SJSA1 (cell line): ENCODE results near the gene S100A8. TPM values are rescaled to one million over a fixed set of nuclear protein-coding genes. Genes with fewer than 3 reads are reported as not detected.
A peak's percentile ranks its signal among the peaks of the same experiment; 100 is the strongest.

Source experiments
- DNase-seq, 2 experiments: peaks; one replicate each; pipeline ENCODE4 v3.0.0-alpha.2; 2015 to 2020; ENCODE audit warnings: low spot score in 2 of 2, low read depth in 1 of 2
- H3K27ac ChIP-seq: fragments of 250-450 bp; sonication (Bioruptor Pico); 2 replicates; pipeline ENCODE4 v1.5.1; 2020; ENCODE audit warnings: mild to moderate bottlenecking, moderate library complexity
- H3K27me3 ChIP-seq: fragments of 250-450 bp; sonication (Bioruptor Pico); replicated peaks from 2 replicates; pipeline ENCODE4 v1.5.1; 2020; ENCODE audit warnings: mild to moderate bottlenecking, moderate library complexity
- H3K36me3 ChIP-seq: fragments of 250-450 bp; sonication (Bioruptor Pico); 2 replicates; pipeline ENCODE4 v1.5.1; 2020; ENCODE audit warnings: mild to moderate bottlenecking
- H3K4me1 ChIP-seq: fragments of 250-450 bp; sonication (Bioruptor Pico); replicated peaks from 2 replicates; pipeline ENCODE4 v1.6.1; 2021; ENCODE audit warnings: mild to moderate bottlenecking
- H3K4me3 ChIP-seq: fragments of 250-450 bp; sonication (Bioruptor Pico); 2 replicates; pipeline ENCODE4 v1.5.1; 2020; ENCODE audit warnings: mild to moderate bottlenecking
- H3K9me3 ChIP-seq: fragments of 250-450 bp; sonication (Bioruptor Pico); replicated peaks from 2 replicates; pipeline ENCODE4 v1.5.1; 2020; ENCODE audit warnings: mild to moderate bottlenecking
- total RNA-seq: library from RNA; depleted of rRNA; stranded (reverse); fragments of >200 nt; shearing (Covaris generic); gene quantifications from 2 replicates; pipeline ENCODE4 v1.2.3, GENCODE V29; 2014

The S100A8 gene
- total RNA-seq, 1 experiment from 2014 or later = not detected

DNA sequence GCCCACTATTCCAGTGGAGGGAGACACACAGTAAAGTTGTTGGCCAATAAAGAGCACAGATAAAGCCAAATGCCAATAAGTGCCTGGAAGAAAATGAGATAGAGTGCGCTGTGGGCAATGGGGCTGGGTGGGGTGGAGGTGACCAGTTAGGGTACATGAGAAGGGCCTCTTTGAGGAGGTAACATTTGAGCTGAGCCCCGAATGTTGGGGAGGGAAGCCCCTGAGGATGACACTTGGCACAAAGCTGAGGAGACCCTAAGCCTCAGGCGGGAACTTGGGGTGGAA, 32.2 kb downstream of the S100A8 start:
- H3K4me1 ChIP-seq = no peaks in the 10 kb centered on the region
- DNase-seq = peak in 1 of 2 experiments; percentile 28
- no peaks in the 10 kb centered on the region; the same call in 1 of the 2 replicates for H3K9me3 ChIP-seq
- peaks cover 21% of the 10 kb centered on the region for H3K27me3 ChIP-seq
- H3K36me3 ChIP-seq = no peaks in the 10 kb centered on the region
- no peak overlapping the region for H3K27ac ChIP-seq
- no peak overlapping the region for H3K4me3 ChIP-seq

DNA sequence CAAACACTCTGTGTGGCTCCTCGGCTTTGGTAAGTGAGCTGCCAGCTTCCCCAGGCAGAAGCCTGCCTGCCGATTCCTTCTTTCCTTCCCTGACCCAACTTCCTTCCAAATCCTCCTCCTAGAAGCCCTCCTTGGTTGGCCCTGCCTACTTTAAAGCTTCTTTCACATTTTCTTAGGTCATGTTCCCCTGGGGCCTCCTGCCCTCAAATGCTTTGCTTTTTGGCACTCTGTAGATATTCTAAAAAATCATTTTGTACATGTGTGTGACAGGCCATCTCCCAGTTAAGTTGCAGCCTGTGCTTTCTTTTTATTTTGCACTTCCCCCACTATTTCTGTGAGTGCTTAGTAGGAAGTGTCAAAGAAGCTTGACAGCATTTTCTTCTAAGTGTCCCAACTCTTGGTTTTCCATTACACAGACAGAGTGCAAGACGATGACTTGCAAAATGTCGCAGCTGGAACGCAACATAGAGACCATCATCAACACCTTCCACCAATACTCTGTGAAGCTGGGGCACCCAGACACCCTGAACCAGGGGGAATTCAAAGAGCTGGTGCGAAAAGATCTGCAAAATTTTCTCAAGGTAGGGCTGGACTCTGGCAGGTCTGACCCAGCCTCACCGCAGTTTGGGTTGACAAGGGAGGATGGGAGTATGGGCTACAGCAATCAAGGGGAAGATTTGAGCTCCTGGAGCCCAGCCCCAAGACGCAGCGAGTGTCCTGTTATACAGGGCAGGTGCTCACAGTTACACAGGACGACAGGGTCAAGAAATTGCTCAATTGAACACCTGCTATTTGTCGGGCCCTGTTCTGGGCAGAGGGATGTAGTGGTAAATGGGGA, 32.8 kb downstream of the S100A8 start, which contains the start of gene S100A9:
S100A9 (plus strand) TSS at position 2 of the 838 bp plus-strand sequence; CDS start at position 432, 430 bp downstream.
- Histone ChIP-seq H3K36me3 (no peaks in the 10 kb centered on the region), H3K4me3 (no peak within 1 kb of the TSS), H3K27ac (no peak within 1 kb of the TSS), H3K27me3 (peaks cover 18% of the 10 kb centered on the region), H3K4me1 (no peaks in the 10 kb centered on the region), H3K9me3 (no peaks in the 10 kb centered on the region)
- DNase-seq = peak in 1 of 2 experiments; percentile 23

DNA sequence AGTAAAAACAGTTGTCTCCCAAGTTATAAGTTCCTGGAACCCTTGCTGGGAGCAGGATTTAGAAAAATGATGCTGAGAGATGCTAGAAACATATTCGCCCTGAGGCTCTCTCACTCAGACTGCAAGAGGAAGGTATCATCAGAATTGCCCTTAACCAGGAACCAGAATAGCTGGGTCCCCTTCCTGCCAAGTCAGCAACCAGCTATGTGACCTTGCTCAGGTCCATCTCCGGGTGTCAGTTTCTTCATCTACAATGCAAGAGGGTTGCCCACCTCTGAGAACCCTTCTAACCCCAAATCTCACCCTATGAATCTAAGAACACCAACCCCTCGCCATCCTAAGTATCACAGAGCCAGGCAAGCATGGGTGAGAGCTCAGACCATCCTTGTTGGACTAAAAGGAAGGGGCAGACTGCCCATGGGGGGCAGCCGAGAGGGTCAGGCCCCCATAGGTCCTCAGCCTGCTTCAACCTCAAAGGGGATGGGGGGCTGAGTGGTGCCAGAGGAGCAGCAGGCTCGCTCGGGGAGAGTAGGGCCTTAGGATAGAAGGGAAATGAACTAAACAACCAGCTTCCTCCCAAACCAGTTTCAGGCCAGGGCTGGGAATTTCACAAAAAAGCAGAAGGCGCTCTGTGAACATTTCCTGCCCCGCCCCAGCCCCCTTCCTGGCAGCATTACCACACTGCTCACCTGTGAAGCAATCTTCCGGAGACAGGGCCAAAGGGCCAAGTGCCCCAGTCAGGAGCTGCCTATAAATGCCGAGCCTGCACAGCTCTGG, 33.6 kb downstream of the S100A8 start:
- no peaks in the 10 kb centered on the region for H3K4me1 ChIP-seq
- H3K27me3 ChIP-seq = peaks cover 18% of the 10 kb centered on the region
- H3K4me3 ChIP-seq = no peak overlapping the region
- peak in 1 of 2 experiments; percentile 32 for DNase-seq
- no peak overlapping the region for H3K27ac ChIP-seq
- no peaks in the 10 kb centered on the region for H3K9me3 ChIP-seq
- no peaks in the 10 kb centered on the region for H3K36me3 ChIP-seq

DNA sequence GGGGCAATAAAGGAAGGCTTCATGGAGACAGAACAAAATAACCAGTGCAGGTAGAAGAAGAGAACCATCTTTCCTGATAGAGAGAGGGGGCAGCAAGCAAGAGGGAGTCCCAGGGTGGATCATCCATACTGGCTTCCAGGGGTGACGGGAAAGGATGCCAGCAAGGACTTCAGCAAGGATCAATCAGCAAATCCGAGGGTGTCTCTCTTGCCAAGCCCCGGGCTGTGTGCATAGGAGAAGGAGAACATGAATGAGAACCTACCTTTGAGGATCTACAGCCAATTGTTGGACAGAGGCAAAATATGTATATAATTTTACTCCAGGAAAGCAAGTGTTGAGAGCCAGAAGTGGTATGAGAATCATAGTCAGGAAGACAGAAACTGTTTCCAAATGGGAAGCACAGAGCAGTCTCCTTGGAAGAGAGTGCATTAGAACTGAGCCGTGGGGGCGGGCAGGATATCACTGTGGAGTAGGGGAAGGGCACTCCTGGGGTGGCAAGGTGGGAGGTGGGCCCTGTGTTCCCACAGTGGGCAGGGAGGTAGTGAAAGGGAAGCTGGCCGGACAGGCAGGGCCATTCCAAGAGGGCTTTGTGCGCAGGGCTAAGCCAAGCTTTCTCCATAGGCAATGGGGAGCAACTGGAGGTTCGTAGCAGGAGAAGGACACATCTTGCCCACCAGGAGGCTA, 34.3 kb downstream of the S100A8 start:
- Histone ChIP-seq H3K9me3 (no peaks in the 10 kb centered on the region), H3K4me3 (no peak overlapping the region), H3K27ac (no peak overlapping the region), H3K36me3 (no peaks in the 10 kb centered on the region), H3K27me3 (peaks cover 23% of the 10 kb centered on the region), H3K4me1 (no peaks in the 10 kb centered on the region)
- DNase-seq = peak in 1 of 2 experiments; percentile 37

DNA sequence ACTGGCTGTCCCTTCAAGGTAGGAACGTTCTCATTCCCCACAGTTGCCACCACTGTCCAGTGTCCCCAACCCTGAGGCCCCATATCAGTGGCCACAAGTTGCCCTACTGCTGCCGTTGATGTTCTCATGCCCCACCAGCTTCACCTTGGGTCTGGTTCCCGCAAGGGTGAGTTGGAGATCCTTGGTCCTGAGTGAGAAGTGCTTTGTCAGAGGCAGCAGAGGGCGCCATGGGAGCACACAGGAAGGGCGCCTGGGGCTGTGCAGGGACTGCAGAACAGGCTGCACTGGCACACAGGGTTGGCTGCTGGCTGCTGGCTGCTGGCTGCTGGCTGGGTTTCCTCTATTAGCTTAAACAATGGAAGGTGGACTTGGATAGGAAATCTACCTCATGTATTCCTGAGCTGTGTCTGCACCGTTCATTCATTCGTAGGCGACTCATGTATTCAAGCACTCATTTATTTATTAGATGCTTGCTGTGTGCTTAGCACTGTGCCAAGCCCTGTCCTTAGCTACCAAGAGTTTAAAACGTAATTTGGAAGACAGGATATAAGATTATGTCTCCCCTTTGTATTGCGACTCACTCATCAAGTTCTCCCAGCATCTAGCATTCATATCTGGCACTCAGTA, 35.3 kb downstream of the S100A8 start:
- no peaks in the 10 kb centered on the region for H3K9me3 ChIP-seq
- H3K4me3 ChIP-seq = no peak overlapping the region
- peaks cover 30% of the 10 kb centered on the region for H3K27me3 ChIP-seq
- DNase-seq = peak; percentile 6 to 46
- no peak overlapping the region for H3K27ac ChIP-seq
- H3K36me3 ChIP-seq = no peaks in the 10 kb centered on the region
- H3K4me1 ChIP-seq = no peaks in the 10 kb centered on the region

DNA sequence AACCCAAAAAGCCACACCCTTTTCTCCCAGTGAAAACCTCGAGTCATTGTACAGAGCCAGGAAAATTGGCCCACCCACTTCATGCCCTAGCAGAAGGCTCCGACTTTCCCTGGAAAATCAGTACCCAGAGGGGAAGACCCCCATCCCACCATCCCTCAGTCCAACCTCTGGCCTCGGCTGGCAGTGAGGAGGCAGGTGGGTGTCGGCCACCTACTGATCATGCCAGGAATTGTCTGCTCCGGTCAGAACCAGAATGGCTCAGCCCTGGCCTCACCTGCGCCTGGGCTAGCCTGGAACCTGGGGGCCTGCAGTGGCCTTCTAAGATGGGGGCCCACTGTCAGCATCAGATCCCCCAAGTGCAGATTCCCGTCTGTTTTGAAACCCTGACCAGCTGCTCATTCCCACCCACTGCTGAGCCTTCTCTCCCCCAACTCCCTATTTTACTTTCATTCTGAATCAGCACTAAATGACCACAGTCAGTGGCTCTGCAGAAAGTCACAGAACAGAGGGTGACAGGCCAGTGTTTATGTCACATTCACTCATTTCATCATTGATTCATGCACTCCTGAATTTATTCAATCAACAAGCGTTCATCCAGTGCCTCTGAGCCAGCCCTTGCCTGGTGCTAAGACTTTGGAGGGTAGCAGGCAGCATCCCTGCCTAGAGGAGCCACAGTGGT, 36.2 kb downstream of the S100A8 start:
- no peaks in the 10 kb centered on the region for H3K4me1 ChIP-seq
- no peaks in the 10 kb centered on the region for H3K36me3 ChIP-seq
- peaks cover 36% of the 10 kb centered on the region for H3K27me3 ChIP-seq
- no peaks in the 10 kb centered on the region for H3K9me3 ChIP-seq
- no peak overlapping the region for H3K27ac ChIP-seq
- peak in 1 of 2 experiments; percentile 26 for DNase-seq
- H3K4me3 ChIP-seq = no peak overlapping the region

DNA sequence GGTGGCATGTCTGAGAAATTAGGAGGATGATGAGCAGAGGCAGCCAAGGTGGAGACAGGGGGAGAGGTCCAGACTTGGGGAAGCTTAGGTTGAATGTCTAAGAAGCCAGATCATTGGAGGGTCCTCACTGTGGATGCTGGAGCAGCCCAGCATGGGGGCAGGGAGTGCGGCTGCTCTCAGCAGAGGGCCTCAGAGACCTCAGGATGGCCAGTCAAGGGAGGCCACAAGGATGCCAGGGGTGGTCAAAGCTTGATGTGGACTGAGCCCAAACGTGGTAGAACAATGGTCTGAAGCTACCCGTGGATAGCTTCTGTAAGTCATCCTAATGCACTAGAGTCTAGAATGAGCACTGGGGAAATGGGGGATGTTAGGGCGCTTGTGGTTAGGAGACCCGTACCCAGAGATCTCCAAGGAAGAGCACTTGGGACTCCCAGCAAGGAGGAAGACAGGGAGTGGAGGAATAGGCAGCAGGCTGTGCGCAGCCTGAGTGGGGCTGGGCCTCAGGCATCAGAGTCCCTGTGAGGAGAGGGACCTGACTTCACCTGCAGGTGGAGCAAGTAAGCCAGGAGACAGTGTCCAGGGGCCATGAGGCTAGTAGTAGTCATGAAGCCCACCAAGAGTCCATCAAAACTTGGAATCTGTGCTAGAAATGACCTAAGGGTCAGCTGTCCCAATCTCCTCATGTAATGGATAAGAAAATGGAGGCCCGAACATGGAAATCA, 37.5 kb downstream of the S100A8 start:
- no peaks in the 10 kb centered on the region for H3K4me1 ChIP-seq
- peak in 1 of 2 experiments; percentile 33 for DNase-seq
- H3K27me3 ChIP-seq = peaks cover 44% of the 10 kb centered on the region
- no peak overlapping the region for H3K4me3 ChIP-seq
- no peak overlapping the region for H3K27ac ChIP-seq
- H3K36me3 ChIP-seq = no peaks in the 10 kb centered on the region
- no peaks in the 10 kb centered on the region for H3K9me3 ChIP-seq

DNA sequence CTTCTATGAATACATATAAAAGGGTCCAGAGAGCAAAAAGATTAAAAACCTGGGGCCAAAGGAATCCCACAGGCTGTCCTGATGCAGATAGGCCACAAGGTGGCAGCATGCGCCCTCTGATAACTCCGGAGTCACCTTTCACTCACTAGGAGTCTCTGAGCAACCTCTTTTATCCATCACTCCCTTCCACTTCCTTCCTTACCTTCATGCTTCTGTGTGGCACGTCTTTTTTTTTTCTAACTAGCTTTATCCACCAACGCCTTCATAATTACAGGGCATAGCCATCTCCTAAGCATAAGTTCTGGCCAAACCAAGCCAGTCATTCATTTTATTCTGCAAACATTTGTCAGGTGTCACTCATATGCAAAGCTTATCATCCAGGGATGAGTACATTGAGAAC, 38.4 kb downstream of the S100A8 start:
- H3K27me3 ChIP-seq = peaks cover 41% of the 10 kb centered on the region
- DNase-seq = peak; percentile 39 to 57
- H3K36me3 ChIP-seq = no peaks in the 10 kb centered on the region
- H3K4me3 ChIP-seq = no peak overlapping the region
- H3K9me3 ChIP-seq = no peaks in the 10 kb centered on the region
- H3K27ac ChIP-seq = no peak overlapping the region
- H3K4me1 ChIP-seq = no peaks in the 10 kb centered on the region

DNA sequence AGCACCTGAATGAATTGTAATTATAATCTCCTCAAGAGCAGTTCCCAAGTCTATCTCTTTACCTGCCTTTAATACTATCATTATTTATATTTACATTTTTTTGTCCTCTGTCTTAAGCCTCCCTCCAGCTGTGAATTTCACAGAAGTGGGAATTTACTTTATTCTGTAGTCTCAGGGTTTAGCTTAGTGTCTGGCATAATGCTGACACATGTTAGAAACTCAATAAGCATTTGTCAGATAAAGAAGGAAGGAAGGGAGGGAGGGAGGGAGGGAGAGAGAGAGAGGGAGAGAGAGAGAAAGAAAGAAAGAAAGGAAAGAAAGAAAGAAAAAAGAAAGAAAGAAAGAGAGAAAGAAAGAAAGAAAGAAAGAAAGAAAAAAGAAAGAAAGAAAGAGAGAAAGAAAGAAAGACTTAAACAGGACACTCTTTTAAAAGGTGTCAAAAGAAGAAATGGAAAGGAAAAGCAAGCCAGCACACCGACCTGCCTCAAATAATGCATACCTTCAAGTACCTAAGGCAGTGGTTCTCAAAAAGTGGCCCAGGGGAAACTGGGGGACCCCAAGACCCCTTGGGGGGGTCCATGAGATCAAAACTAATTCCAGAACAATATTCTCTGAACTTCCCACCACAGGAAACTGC, 40.4 kb downstream of the S100A8 start:
- Histone ChIP-seq H3K36me3 (no peaks in the 10 kb centered on the region), H3K27me3 (peaks cover 43% of the 10 kb centered on the region), H3K9me3 (no peaks in the 10 kb centered on the region), H3K4me3 (no peak overlapping the region), H3K4me1 (no peaks in the 10 kb centered on the region), H3K27ac (no peak overlapping the region)
- no peak for DNase-seq

DNA sequence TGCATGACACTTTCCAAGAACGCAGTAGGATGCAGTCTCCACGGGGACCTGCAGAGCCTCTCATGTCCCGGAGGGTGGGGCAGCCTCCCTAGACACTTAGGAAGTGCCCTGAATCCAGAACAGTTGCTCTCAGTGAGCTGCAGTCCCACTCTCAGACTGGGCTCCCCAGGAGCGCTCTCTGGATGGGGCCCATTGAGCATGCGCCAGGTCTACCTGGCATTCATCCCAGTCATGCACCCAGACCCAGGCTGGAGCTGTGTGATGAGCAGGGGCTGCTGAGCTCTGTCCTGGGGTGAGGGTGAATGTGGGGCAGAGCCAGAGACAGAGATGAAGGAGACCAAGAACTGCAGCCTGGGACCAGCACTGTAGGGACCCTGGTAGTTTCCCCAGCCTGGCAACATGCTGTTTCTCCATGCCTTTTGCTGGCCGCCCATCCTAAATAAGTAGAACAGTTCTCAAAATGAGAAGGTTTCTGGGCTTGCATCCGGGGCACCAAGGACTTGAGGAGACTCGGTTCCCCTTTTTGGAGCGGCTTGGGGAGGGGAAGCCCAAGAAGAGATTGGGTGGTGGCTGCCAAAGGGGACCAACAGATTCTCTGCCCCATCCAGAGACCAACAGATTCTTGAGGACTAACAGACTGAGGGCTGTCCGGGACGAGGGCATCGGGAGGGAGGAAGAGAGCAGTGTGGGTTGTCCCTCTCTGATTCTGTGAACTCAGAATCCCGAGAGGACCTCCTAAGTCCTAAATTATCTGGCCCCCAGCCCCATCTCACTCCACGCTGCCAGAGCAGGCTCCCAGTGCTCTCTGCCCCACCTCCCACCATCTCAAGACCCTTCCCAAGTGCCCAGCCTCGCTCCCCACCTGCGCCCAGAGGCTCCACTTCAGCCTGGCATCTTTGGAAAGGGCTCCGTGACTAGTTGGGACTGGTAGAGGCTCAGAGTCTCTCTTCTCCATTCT, 41.2 kb downstream of the S100A8 start:
- Histone ChIP-seq H3K4me3 (no peak overlapping the region), H3K36me3 (no peaks in the 10 kb centered on the region), H3K9me3 (no peaks in the 10 kb centered on the region), H3K4me1 (no peaks in the 10 kb centered on the region), H3K27ac (no peak overlapping the region), H3K27me3 (peaks cover 39% of the 10 kb centered on the region)
- DNase-seq = no peak

DNA sequence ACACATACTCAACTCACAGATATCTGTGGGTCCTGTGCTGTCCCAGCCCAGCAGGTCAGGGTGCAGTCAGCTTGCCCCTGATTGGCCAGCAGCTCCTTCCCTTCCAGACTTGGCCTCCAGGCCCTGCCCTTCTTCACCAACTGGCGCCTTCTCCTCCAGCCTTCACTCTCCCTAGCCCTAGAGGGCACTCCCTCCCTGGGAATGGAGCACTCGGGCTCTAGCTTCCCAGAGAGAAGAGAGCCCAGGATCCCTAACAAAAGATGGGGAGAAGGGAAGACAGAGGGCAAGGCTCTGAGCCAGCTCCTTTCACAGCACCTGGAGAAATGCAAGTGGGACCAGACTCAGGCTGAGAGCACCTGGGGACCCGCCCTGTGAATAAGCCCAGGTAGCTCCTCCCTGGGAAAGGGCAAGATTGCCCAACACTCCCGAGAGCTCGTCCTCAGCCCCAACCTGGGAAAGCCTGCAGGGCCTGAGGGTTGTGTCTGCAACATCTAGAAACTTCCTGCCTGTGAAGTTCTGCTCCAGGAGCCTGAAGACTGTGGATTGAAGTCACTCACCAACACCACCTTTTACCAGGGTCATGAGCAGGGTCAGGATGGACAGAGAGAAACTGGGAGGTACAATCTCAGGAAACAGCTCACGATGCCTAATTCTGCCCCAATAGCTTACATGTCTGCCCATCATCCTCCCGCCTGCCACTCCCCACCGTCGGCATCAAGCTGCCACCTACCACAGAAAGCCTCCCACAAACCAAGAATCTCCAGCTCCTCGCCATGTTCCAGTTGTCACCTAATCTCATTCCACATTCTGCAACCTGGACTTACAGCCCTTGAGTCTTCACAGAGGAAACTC, 42.1 kb downstream of the S100A8 start, which contains the start of gene PGLYRP4:
PGLYRP4 (minus strand) TSS at position 331 of the 852 bp plus-strand sequence. CDS start 909 bp downstream, outside the sequence.
- no peaks in the 10 kb centered on the region for H3K4me1 ChIP-seq
- no peak for DNase-seq
- peaks cover 41% of the 10 kb centered on the region for H3K27me3 ChIP-seq
- H3K9me3 ChIP-seq = no peaks in the 10 kb centered on the region
- H3K4me3 ChIP-seq = no peak within 1 kb of the TSS
- no peaks in the 10 kb centered on the region for H3K36me3 ChIP-seq
- no peak within 1 kb of the TSS for H3K27ac ChIP-seq
